ENCODE measurements around the gene PTPRD. TPM values are rescaled to one million over a fixed set of nuclear protein-coding genes. Genes with fewer than 3 reads are reported as not detected.

PTPRD gene
- total and polyA plus RNA-seq, 2 of the 4 experiments (the other 2 are of a cell fraction): 0.07 to 0.18 TPM

- Histone ChIP-seq H3K4me2 (ENCODE audit: low read depth, low read length) (no peak overlapping the region), H3K56ac (ENCODE audit: extremely low read depth, insufficient read depth, low read length) (no peak overlapping the region), H3K9me3 (ENCODE audit: control insufficient read depth, insufficient read depth, low read length) (no peaks in the 10 kb centered on the region; the same call in 1 of the 2 replicates), H2BK5ac (ENCODE audit: low read depth, low read length, poor library complexity, severe bottlenecking) (no peak overlapping the region), H3K4ac (ENCODE audit: low read depth, low read length) (no peak overlapping the region), H2BK15ac (ENCODE audit: low read depth, low read length) (no peak overlapping the region), H3K4me1 (ENCODE audit: control insufficient read depth, insufficient read depth, low read length) (no peaks in the 10 kb centered on the region), H3K79me1 (ENCODE audit: low read depth in 1 of 2, low read length in 2 of 2) (no peaks in the 10 kb centered on the region), H4K5ac (ENCODE audit: low read depth, low read length) (no peak overlapping the region), H3K36me3 (ENCODE audit: control insufficient read depth, insufficient read depth, low read length) (no peaks in the 10 kb centered on the region), H2AK5ac (ENCODE audit: low read depth, low read length) (no peak overlapping the region), H3K4me3 (ENCODE audit: insufficient read depth, low read depth, low read length) (no peak overlapping the region), H3K9ac (ENCODE audit: low read depth, low read length) (no peak overlapping the region), H4K8ac (ENCODE audit: low read depth in 2 of 2, low read length in 2 of 2) (no peak overlapping the region), H2BK20ac (ENCODE audit: low read depth, low read length) (no peak overlapping the region), H3K27ac (ENCODE audit: insufficient read depth, low read length) (no peak overlapping the region), H3K18ac (ENCODE audit: low read depth, low read length) (no peak overlapping the region), H2AK9ac (replicated peaks; ENCODE audit: low read depth, low read length, poor library complexity) (no peak overlapping the region), H3K14ac (replicated peaks; ENCODE audit: low read depth, low read length) (no peak overlapping the region), H4K91ac (ENCODE audit: insufficient read depth, low read depth, low read length) (no peak overlapping the region), H2AFZ (replicated peaks; ENCODE audit: low read length, poor library complexity) (no peak overlapping the region), H3K23ac (ENCODE audit: low read depth, low read length) (no peak overlapping the region), H2BK120ac (ENCODE audit: low read depth, low read length) (no peak overlapping the region), H3K27me3 (ENCODE audit: control insufficient read depth, insufficient read depth, low read length) (no peaks in the 10 kb centered on the region), H4K20me1 (ENCODE audit: insufficient read depth, low read length) (no peaks in the 10 kb centered on the region), H3K9me1 (ENCODE audit: insufficient read depth, low read length) (no peaks in the 10 kb centered on the region)
- no TSS peak for BruUV-seq (replicated peaks)
- intact Hi-C loops (cut with micrococcal nuclease): no loop called here
- ChIA-PET POLR2A (ENCODE audit: unreplicated experiment) (no interaction called here), CTCF (no interaction called here)
- TF ChIP-seq USF2 (IDR thresholded peaks at IDR 0.05; ENCODE audit: low read depth, low read length) (no peak), RCOR1 (IDR thresholded peaks at IDR 0.05; ENCODE audit: insufficient replicate concordance, low read length) (no peak), CTCF (conservative IDR thresholded peaks at IDR 0.05; ENCODE audit: low read depth, low read length) (no peak), NFE2L2 (IDR thresholded peaks at IDR 0.05; ENCODE audit: low read depth, low read length) (no peak), RFX5 (IDR thresholded peaks at IDR 0.05; ENCODE audit: low read depth, low read length) (no peak), BHLHE40 (IDR thresholded peaks at IDR 0.05; ENCODE audit: low read depth, low read length) (no peak), MAFK (IDR thresholded peaks at IDR 0.05; ENCODE audit: low read depth, low read length) (no peak), ELK1 (IDR thresholded peaks at IDR 0.05; ENCODE audit: borderline replicate concordance, low read depth, low read length) (no peak), POLR2A (IDR thresholded peaks at IDR 0.05; ENCODE audit: low read depth, low read length) (no peak), MXI1 (IDR thresholded peaks at IDR 0.05; ENCODE audit: borderline replicate concordance, low read depth, low read length) (no peak), FOS (IDR thresholded peaks at IDR 0.05; ENCODE audit: low read depth, low read length) (no peak), SMC3 (IDR thresholded peaks at IDR 0.05; ENCODE audit: low read depth, low read length) (no peak)
- no peak for DNase-seq
- WGBS, 2 experiments (ENCODE audit: extremely low coverage in 2 of 2, insufficient read length in 1 of 2): no CpG with 5 or more reads among the region's 2 CpGs
- dilution Hi-C loops (cut with HindIII; ENCODE audit: low sequenced_read_pairs, unreplicated experiment): no loop called here
- ATAC-seq (ENCODE audit: low read depth): no peak
- in situ Hi-C loops (cut with MboI; ENCODE audit: low sequenced_read_pairs): no loop called here
Measured at GRCh38 chr9:8879284-8879683, 1733.5 kb downstream of the PTPRD start.
